Lung (tissue), 12 donors: Measurements from ENCODE around the gene GPR85. TPM values are rescaled to one million over a fixed set of nuclear protein-coding genes. Genes with fewer than 3 reads are reported as not detected.
A peak's percentile ranks its signal among the peaks of the same experiment; 100 is the strongest.

Experiments used
- ATAC-seq: fragments of 200-7000 bp; cut with Tn5 transposase; one replicate; pipeline ENCODE4 v1.9.1; 2020; ENCODE audit warnings: moderate number of reproducible peaks; ENCODE audit not compliant: insufficient read depth, low FRiP score
- DNase-seq, 3 donors: peaks; one replicate each; pipeline ENCODE4 v3.0.0-alpha.2; 2013 to 2017
- H3K27ac ChIP-seq, 2 donors: one replicate each; pipeline ENCODE4 v1.5.1; 2013; ENCODE audit warnings: mild to moderate bottlenecking in 2 of 2, moderate library complexity in 2 of 2, control low read depth in 1 of 2, inconsistent platforms in 1 of 2, low read depth in 1 of 2, low read length in 1 of 2
- H3K27me3 ChIP-seq, 3 donors: one replicate each; pipeline ENCODE4 v1.5.1; 2013; ENCODE audit warnings: low read length in 2 of 3; ENCODE audit not compliant: control insufficient read depth in 3 of 3, insufficient read depth in 3 of 3
- H3K36me3 ChIP-seq, 4 donors: one replicate each; pipeline ENCODE4 v1.5.1; 2013; ENCODE audit warnings: low read length in 4 of 4, mild to moderate bottlenecking in 1 of 4, moderate library complexity in 1 of 4; ENCODE audit not compliant: control insufficient read depth in 4 of 4, insufficient read depth in 4 of 4
- H3K4me1 ChIP-seq, 5 donors: one replicate each; pipeline ENCODE4 v1.5.1; 2013; ENCODE audit warnings: low read length in 5 of 5, mild to moderate bottlenecking in 2 of 5, moderate library complexity in 1 of 5; ENCODE audit not compliant: control insufficient read depth in 5 of 5, insufficient read depth in 5 of 5
- H3K4me3 ChIP-seq: one replicate; pipeline ENCODE4 v1.5.1; 2013; ENCODE audit warnings: mild to moderate bottlenecking, control low read depth, moderate library complexity
- H3K9ac ChIP-seq, 2 donors: one replicate each; pipeline ENCODE4 v1.5.1; 2013; ENCODE audit warnings: low read length in 2 of 2, control low read depth in 1 of 2; ENCODE audit not compliant: insufficient read depth in 1 of 2
- H3K9me3 ChIP-seq, 4 donors: one replicate each; pipeline ENCODE4 v1.5.1; 2013; ENCODE audit warnings: low read length in 3 of 4, mild to moderate bottlenecking in 1 of 4, moderate library complexity in 1 of 4; ENCODE audit not compliant: control insufficient read depth in 4 of 4, insufficient read depth in 3 of 4
- CTCF ChIP-seq: IDR thresholded peaks from 2 replicates; pipeline ENCODE4 v1.5.1; 2012; ENCODE audit warnings: mild to moderate bottlenecking; ENCODE audit errors: control extremely low read depth, extremely low read depth
- WGBS, 2 donors: extraction: QIAGEN DNeasy Blood & Tissue Kit; methylation state at CpG; one replicate each; pipeline ENCODE4 v1.1.7; 2013; 5-methylcytosine and 5-hydroxymethylcytosine counted together
- polyA plus RNA-seq, 2 donors: library from polyadenylated mRNA; stranded (reverse); fragments of 200-250 nt; gene quantifications; one replicate each; pipeline ENCODE4 v1.2.1, GENCODE V29; 2013
- total RNA-seq, 2 donors: library from RNA; depleted of rRNA in 1 of 2; stranded (reverse); fragments of >200 nt in 1 of 2; gene quantifications; one replicate each; pipeline ENCODE4 v1.2.1, GENCODE V29; 2014 to 2021
- donor health status: control.
- donor health status: control.
- donor health status: Bipolar disorder and iron deficiency.
- donor health status: healthy.
- donor health status: DM: yes; HTN: yes; CAD: no.

GPR85 gene
- total and polyA plus RNA-seq, 4 donors, result 0.57 to 2.1 (median 1.4) TPM

GRCh38 chr7:113109718-113110117 is 23.1 kb upstream of the GPR85 start:
- Histone ChIP-seq H3K27me3 (no peaks in the 10 kb centered on the region), H3K4me1 (no peaks in the 10 kb centered on the region), H3K27ac (no peak overlapping the region), H3K36me3 (no peaks in the 10 kb centered on the region), H3K9me3 (no peaks in the 10 kb centered on the region), H3K4me3 (no peak overlapping the region), H3K9ac (no peak overlapping the region)
- DNase-seq (no peak), ATAC-seq (no peak)
- WGBS, 2 donors, result 81 to 82% methylated on average over 1 of the region's 1 CpG
- TF ChIP-seq CTCF, result no peak

GRCh38 chr7:113100121-113100603 is 13.5 kb upstream of the GPR85 start:
- peaks cover 0 to 5% (median 0%) of the 10 kb centered on the region in 5 donors for H3K4me1 ChIP-seq
- DNase-seq, result peak; percentile 40 to 69 (median 41)
- TF ChIP-seq CTCF, result no peak
- H3K9me3 ChIP-seq, result peaks cover 0 to 2% (median 0%) of the 10 kb centered on the region in 4 donors
- H3K4me3 ChIP-seq, result no peak overlapping the region
- H3K27ac ChIP-seq, result peak overlapping the region in 1 of 2 donors; percentile 29
- no peak overlapping the region for H3K9ac ChIP-seq
- ATAC-seq, result no peak
- no peaks in the 10 kb centered on the region for H3K27me3 ChIP-seq
- 67 to 80% methylated on average over 5 of the region's 5 CpGs for WGBS, 2 donors
- H3K36me3 ChIP-seq, result no peaks in the 10 kb centered on the region

- Histone ChIP-seq H3K27me3 (no peaks in the 10 kb centered on the region), H3K36me3 (no peaks in the 10 kb centered on the region), H3K9ac (no peak overlapping the region), H3K4me3 (no peak overlapping the region), H3K4me1 (peaks cover 0 to 5% (median 0%) of the 10 kb centered on the region in 5 donors), H3K27ac (peak overlapping the region in 1 of 2 donors; percentile 33), H3K9me3 (peaks cover 0 to 2% (median 0%) of the 10 kb centered on the region in 4 donors)
- 68 to 79% methylated on average over 3 of the region's 3 CpGs for WGBS, 2 donors
- ATAC-seq (no peak), DNase-seq (peak in 2 of 3 donors; percentile 20 to 57)
- no peak for TF ChIP-seq CTCF
Observed at GRCh38 chr7:113099284-113099919, 12.8 kb upstream of the GPR85 start.
